Measurements from ENCODE around the gene RFTN1. TPM values are rescaled to one million over a fixed set of nuclear protein-coding genes. Genes with fewer than 3 reads are reported as not detected.

Gene RFTN1
- total RNA-seq, 1 experiment from 2014 or later = 120 TPM

DNA sequence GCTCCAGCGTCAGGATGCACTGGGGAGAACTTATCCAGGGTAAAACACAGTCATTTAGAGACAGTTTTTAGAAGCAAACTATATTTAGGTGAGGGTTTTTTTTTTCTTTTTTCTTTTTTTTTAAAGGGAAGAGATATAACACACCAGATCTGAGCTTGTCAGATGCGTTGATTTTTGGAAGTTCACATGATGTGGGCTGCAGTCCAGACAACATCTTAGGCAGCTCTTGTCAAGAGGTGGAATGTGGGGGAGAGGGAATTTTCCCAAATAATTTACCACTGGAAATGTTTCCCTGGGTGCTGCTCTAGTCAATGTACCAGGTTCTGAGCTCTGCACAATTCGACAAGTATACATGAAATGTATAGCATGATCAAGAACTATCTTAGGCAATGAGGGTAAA, 155.2 kb downstream of the RFTN1 start:
- no peak for DNase-seq (ENCODE audit: low read depth)

DNA sequence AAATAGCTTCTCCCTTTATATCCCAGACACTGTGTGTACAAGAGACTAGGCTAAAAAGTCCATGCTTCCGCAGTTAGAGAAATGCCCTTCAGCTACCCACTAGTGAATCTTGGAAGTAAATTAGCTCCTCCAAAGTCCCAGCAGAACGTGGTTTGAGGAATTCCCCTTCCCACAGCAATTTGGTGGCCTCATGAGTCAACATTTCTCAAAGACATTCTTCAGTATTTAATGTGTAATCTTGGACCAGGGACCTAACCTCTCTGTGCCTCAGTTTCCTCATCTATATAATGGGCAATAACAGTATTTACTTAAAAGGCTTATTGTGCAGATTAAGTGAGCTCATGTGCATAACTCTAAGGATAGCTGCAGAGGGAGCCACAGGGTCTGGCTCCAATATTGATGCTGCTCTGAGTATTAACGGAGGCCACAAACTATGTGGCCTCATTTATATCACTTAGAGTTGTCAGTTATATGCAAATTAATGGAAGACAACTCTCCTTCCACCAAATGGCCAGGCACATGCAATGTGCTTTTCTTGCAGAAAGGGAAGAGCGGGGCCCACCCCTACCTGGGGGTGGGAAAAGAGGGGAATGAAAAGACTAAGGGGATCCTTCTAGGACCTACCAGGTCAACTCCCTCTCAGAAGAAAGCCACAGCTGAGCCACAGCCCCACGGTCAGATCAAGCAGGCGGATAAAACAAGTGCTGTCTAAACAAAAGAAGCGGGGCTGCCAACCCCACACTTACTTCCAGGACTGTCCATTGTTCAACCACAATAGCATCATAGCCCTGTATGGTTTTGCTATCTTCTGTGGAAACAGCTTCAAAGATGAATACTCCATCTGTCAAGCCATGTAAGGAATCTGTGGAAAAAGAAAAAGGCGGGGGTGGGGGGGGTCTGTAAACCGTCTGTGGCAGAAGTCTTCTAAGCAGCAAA, 156.0 kb downstream of the RFTN1 start:
- peak; percentile 76 for DNase-seq (ENCODE audit: low read depth)

DNA sequence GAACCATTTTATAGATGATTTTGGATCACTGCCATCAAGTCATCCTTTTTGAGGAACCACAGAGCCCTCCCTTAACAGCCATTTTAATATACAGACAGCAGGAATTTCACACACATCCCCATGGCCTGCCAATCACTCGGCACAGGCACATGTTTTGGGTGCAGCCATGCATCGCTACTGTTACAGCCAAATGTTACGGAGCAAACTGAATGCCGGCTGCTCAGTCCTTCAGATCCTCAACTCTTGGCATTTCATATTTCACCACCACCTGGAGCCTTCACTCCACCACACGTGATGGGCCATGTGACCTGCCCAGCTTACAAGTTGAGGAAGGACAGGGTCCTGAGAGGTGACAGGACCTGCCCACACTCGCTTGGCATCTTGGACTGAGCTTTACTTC, 157.7 kb downstream of the RFTN1 start:
- no peak for DNase-seq (ENCODE audit: low read depth)

DNA sequence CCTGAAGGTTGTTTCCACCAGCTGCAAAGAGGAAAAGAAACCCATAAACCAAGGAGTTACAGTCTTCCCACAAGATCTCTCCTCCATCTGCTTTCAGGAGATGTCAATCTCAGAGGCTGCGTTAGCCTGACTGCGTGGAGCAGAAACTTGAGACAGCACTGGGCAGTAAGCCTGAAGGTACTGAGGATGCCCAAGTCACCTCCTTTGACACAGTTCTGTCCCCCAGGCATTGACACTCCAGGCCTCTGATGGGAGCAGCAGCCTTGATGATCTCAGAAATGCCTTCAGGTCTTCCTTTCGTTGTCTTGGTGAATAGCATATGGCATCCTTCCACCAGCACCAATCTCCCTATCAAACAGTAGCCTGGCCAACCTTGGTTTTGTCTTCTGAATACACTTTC, 159.2 kb downstream of the RFTN1 start:
- peak; percentile 48 for DNase-seq (ENCODE audit: low read depth)

DNA sequence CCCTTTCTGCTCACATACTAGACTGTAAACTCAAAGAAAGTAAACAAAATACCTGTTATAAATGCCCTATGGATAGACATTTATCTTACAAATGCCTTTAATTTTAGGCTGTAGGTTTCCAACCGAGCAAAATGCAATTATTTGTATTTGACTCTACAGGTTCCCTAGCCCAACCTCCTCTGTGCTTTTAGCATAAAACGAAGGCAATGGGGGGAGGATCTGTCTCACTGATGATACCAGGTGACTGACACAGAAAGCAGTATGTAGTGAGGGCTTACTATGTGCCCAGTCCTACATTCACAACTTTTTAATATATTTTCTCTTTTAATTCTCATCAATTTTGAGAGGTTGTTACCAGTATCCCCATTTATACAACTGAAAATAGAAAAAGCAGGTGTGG, 161.1 kb downstream of the RFTN1 start:
- DNase-seq (ENCODE audit: low read depth) = no peak

DNA sequence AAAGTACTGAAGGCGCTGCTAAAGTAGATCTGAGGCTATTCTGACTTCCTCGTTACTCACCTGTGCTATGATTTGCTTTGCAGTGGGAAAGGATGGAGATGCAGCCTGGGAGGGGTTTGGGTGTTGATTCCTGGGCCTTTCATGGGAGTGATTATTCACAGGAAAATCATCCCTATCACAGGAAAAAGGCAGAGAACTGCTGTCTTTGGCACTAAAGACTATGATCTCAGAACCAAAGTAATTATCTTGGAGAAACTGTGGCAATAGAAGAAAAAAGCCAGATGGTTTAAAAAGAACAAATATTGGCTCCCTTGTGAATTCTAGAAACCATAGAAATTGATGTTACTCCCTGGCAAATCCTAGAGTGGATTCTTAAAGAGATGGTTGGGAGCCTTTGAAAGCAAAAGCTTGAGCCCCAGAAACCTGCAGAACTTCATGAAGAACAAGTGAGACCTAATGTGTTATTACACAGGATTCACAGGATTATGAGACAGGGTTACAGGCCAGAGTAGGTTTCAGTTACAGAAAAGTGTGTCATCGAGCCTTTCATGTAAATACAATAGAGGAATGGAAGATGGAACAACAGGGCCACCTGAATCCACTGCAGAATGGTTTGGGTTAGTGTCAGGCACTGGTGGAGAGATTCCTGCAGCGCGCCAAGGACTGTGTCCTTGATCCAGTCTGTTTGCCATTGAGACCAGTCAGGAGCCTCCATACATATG, 162.7 kb downstream of the RFTN1 start:
- DNase-seq (ENCODE audit: low read depth) = peak; percentile 63

DNA sequence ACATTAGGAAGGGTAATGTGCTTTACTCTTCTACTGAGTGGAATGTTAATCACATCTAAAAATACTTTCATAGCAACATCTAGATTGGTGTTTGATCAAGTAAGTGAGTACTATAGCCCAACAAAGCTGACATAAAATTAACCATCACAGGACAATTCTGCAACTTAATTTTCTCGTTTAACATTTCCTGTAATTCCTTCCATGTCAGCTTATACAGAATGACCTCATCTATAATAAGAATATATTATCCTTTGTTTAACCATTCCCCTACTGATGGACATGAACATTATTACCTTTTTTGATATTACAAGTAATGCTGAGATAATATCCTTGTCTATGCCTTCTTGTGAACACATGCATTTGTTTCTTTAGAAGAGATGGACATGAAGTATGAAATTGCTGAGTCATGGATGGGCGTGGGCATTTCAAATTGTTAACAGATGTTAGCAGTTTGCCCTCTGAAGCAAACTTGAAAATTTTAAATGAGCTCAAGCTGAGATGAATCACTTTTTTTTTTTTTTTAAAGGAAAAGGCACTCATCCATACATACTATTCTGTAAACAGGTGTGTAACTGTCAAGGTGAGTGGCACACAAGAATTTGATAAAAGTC, 163.4 kb downstream of the RFTN1 start:
- DNase-seq (ENCODE audit: low read depth) = peak; percentile 91

DNA sequence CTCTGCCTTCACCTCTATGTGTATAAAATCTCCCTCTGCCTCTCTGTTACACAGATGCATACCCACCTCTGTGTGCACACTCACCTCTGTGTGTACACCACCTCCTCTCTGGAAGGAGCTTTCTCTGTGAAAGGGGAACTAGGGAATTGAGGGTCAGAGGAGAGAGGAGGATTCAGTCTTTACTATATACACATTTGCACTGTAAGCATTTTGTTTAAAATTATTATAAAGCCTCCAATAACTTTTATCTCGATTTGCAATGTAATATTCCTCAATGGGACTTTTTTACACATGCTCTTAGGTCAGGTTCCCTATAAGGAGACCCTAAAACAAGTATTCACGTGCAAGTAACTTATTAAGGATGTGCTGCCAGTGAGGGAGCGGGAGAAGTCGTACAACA, 166.0 kb downstream of the RFTN1 start:
- DNase-seq (ENCODE audit: low read depth) = no peak

DNA sequence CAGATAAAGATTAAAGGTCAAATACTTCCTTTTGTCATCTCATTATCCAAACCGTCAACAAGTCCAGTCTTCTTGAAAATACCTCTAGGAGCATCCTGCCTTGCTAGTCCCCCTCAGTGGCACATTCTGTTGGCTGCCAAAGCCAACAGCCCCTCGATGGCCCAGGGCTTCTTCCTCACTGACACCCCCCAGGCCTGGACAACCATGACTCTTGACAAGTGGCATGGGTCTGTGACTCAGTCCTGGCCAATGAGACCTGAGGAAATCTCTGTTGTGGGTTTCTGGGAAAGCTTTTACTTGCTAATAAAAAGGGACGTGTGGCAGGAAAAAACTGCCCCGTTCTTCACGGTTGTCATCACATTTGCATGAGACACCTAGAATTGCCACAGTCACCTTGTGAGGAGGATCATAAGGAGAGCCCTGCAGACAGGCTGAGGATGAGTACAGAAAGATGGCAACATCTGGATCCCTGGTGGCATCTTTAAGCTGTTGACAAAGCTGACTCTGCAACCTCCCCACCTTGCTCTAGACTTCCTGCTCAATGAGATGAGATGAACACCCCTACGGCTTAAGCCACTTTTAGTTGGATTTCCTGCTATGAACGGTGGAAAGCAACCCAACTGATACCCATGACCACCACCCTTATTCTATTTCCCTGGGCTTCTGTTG, 167.0 kb downstream of the RFTN1 start:
- DNase-seq (ENCODE audit: low read depth) = no peak

DNA sequence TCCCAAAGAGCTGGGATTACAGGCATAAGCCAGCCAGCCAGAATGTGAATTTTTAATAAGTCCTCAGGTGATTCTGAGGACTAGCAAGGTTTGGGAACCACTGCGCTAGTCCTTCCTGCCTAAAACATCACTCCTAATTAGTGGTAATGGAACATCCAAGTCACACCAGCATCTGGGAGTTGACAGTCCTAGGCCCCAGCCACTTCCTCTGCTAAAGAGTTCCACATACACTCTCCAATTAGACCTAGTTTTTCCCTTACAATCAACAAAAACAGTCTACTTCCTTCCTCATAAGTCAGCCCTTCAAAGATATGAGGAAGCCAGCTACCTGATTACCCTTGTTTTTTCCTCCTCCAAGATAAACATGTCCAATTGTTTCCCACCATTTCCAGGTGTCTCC, 170.4 kb downstream of the RFTN1 start:
- no peak for DNase-seq (ENCODE audit: low read depth)

DNA sequence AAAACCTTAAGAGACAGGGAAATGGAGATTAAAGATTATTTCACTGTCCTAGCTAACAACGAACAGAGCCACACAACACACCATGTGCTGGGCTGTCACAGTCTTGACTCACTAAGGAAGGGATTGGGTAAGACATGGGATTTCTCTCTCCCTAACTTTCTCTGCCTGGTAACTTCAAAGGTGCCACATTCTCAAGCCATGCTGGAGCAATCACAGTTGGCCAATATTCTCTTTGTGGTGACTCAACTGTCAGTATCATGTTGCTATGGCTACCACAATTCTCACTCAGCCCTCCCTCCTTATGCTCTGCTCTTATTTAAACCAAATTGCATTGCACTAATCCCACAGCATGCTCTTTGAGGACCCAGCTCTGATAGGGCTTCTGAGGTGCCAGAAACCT, 174.5 kb downstream of the RFTN1 start:
- DNase-seq (ENCODE audit: low read depth) = peak; percentile 98

DNA sequence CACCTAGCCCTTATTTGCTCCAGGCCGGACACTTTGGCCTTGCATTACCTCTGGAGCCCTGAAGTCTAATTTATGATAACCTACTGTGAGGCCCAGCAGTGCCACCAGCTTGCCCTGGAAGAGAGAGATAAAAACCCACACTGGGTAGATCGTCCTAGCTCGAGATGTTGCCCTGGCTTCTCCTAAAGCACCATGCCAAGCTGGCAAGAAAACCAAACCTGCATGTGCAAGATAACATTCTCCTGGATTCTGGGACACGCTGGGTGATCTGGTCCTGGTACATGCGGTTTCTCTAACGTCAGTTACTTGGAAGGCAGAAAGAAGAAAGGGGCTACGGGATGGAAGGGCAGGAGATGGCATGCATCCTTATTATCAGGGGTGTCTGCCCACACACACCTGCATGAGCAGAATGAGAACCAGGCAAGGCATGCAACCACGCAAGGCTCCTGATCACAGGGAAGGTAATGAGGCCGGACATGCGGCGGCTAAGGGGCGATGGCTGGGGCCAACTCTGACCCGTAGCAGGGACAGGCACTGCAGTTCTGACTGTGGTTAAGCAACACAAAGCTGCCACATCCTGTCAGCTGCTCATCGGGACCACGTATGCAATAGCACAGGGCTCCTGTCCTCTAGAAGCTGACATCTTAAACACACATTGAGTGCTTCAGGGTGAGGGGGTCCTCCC, 175.5 kb downstream of the RFTN1 start:
- peak; percentile 57 for DNase-seq (ENCODE audit: low read depth)

DNA sequence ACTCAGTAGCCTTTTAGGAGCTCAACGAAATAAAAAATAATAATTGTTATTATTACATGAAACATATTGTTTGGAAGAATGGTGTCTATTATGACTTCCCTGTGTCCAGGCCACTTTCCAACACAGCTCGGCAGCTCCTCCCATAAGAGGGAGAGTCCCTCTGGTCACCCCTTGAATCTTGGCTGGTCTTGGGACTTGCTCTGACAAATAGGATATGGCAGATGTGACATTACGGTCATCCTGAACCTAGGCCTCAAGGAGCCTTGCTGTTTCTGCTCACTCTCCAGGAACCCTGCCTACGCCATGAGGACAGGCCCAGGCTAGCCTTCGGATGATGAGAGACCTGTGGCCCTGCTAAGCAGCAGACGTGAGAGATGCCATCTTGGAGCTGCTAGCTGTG, 176.7 kb downstream of the RFTN1 start:
- DNase-seq (ENCODE audit: low read depth) = no peak

DNA sequence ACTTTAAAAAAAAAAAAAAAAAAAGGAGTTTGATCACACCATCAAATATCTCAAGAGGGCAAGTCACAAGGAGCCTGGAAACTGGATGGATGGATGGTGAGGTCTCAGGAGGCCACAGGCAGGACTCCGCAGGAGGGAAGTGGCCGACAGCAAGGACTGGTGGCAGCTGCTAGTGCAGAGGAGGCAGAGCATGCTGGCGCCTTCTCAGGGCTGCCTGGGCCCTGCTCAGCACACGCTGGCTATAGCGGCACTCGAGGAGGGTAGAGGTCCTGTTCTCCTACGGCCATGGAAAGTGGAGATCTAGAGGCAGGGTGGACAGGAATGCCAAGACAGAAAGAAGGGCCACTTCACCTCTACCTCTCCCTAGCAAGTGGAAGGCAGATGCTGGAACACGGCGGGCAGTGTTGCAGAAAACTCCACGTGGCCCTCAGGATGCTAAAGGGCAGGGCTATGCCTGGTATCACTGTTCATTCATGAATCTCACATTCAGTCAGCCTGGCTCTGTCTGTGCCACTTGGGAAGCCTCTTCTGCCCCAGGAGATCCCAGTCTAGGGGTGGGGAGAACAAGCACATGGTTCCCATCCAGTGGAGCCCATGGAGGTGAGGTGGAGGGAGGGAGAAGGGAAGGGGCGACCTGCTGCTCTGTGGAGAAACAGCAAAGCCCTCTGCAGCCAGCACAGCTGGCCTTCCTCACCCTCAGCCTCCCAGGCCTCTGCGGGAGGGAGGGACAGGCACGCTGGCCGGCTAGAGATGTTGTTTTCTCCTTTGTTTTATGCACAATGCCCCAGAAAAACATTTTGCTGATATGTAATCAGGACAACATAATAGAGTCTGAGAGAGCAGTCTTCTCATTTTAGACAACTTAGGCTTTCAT, 177.5 kb downstream of the RFTN1 start:
- DNase-seq (ENCODE audit: low read depth) = no peak

DNA sequence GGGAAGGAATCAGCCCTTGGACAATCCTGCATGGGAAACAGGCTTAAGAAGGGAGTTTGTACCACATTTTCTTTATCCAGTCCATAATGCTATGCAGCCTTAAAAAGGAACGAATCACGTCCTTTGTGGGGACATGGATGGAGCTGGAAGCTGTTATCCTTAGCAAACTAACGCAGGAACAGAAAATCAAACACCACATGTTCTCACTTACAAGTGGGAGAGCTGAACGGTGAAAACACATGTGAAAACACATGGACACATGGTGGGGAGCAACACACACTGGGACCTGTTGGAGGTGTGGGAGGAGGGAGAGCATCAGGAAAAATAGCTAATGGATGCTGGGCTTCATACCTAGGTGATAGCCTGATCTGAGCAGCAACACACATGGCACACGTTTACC, 178.2 kb downstream of the RFTN1 start:
- no peak for DNase-seq (ENCODE audit: low read depth)

DNA sequence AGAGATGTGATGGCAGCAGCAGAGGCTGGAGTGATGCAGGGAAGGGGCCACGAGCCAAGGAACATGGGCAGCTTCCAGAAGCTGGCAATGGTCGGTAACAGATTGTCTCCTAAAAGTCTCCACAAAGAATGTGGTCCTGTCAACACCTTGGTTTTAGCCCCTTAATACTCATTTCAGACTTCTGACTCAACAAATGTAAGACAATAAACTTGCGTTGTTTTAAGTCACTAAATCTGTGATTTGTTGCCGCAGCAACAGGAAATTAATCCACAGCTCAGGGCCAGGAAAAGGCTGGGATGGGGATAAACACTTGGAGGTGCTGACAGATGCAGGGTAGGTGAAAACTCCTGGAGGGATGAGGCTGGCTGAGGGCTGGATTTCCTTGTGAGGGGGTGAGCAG, 178.6 kb downstream of the RFTN1 start:
- no peak for DNase-seq (ENCODE audit: low read depth)

DNA sequence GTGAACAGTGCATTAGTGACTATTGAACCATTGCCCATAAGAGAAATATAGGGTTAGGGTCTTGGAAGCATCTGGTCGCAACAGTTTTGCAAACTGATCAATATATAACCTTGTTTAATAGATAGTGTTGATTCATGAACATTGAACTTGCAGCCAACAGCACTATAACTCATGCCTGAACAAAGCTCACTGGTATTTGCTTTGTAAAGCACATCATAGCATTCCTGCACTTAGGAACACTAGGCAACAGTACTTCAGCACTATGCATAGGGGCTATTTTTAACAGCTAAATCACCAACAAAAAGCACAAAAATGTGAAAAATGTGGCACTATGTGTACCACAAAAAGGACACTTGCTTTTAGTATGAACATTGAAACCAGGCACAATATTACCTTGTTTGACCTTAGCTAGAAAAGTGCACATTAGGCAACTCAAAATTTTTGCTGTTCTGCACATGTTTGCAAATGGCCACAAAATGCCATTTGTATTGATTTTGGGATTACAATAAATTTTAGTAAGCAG, 180.5 kb downstream of the RFTN1 start:
- DNase-seq (ENCODE audit: low read depth) = peak; percentile 21

DNA sequence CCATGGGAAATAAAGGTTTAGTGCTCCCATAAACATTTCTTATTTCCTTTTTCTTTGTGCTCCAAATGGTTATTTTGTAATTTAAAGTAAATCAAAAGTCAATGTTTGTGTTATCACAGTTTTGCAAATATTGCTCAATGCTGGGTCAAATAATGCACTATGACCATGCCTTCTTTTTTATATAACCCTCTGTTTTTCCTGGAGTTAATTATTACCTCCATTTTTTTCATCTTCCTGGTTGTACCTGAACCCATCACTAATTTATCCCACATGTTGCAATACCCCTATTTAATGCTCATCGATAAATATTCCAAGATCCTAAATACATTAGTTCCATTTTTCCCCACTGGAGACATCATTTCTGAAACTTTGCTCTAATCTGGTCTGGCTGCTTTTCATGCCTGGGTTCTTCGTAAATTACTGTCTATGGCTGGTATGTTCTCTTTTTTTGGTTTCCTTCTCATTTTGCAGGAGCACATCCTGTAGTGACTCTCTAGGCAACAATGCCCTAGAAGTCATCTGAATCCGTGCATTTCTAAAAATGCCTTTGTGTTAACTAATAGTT, 182.1 kb downstream of the RFTN1 start:
- no peak for DNase-seq (ENCODE audit: low read depth)

DNA sequence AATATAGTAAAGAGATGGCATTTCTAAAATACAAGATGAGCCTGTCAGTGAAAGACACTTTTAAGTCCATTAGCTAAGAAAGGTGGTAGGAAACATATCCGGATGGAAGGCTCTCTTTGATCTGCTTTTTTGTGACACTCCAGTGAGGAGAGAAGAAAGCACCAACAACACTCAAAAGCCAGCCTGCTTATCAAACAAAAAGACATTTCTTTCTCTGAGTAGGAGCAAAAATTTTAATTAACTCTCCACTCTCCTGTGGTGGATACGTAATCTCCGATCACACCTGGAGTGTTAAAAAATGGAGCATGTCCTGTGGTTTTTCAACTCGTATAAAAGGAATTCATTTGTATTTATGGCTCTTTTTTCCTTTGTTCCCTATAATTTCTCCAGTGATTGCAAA, 183.1 kb downstream of the RFTN1 start:
- no peak for DNase-seq (ENCODE audit: low read depth)

DNA sequence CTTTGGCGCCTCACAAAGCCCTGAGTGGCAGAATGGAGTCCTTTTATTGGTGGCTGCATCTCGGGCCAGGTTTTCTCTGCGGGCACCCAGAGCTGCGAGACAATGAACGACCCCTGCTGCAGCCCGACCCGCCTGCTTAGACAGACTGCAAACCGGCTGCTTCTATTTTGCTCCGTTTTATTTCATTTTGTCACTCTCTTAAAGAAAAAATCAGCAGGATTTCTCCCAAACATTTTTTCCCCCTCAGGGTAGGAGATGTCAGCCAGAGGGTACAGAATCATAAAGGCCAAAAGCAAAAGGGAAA, 183.7 kb downstream of the RFTN1 start:
- DNase-seq (ENCODE audit: low read depth) = no peak

Data from RPMI7951 (cell line).